ENCODE data around the gene XRCC3. TPM values are rescaled to one million over a fixed set of nuclear protein-coding genes. Genes with fewer than 3 reads are reported as not detected.

The XRCC3 gene
- total RNA-seq, 3 donors from 2014 or later: 5.9 to 10.2 (median 5.9) TPM

GRCh38 chr14:103732868-103733620 lies 17.8 kb upstream of the XRCC3 start:
- Histone ChIP-seq H3K4me3 (no peak overlapping the region), H3K9me3 (no peaks in the 10 kb centered on the region), H3K27me3 (no peaks in the 10 kb centered on the region), H3K4me1 (peaks cover 16 to 43% of the 10 kb centered on the region in 2 donors), H3K27ac (no peak overlapping the region), H3K36me3 (no peaks in the 10 kb centered on the region)
- TF ChIP-seq POLR2A (IDR thresholded peaks at IDR 0.05): no peak
- TF ChIP-seq POLR2AphosphoS5 (IDR thresholded peaks at IDR 0.05): no peak
- TF ChIP-seq CTCF (IDR thresholded peaks at IDR 0.05): no peak
- DNase-seq (ENCODE audit: low spot score in 2 of 2): no peak
- intact Hi-C loops (cut with DNase I; ENCODE audit: low total_unique reads): no loop called here

- H3K4me1 ChIP-seq: peaks cover 16 to 35% of the 10 kb centered on the region in 2 donors
- no peaks in the 10 kb centered on the region for H3K36me3 ChIP-seq
- H3K4me3 ChIP-seq: no peak overlapping the region
- H3K27me3 ChIP-seq: no peaks in the 10 kb centered on the region
- no peaks in the 10 kb centered on the region for H3K9me3 ChIP-seq
- DNase-seq (ENCODE audit: low spot score in 2 of 2): no peak
- no peak overlapping the region for H3K27ac ChIP-seq
- TF ChIP-seq CTCF (IDR thresholded peaks at IDR 0.05) (no peak), POLR2AphosphoS5 (IDR thresholded peaks at IDR 0.05) (no peak), POLR2A (IDR thresholded peaks at IDR 0.05) (no peak)
- intact Hi-C loops (cut with DNase I; ENCODE audit: low total_unique reads): no loop called here
Measured at GRCh38 chr14:103731916-103732867, 16.9 kb upstream of the XRCC3 start.

GRCh38 chr14:103731481-103731880 lies 16.2 kb upstream of the XRCC3 start:
- intact Hi-C loops (cut with DNase I; ENCODE audit: low total_unique reads): no loop called here
- Histone ChIP-seq H3K36me3 (no peaks in the 10 kb centered on the region), H3K4me1 (peaks cover 13 to 28% of the 10 kb centered on the region in 2 donors), H3K9me3 (no peaks in the 10 kb centered on the region), H3K27ac (no peak overlapping the region), H3K4me3 (no peak overlapping the region), H3K27me3 (no peaks in the 10 kb centered on the region)
- TF ChIP-seq CTCF (IDR thresholded peaks at IDR 0.05) (no peak), POLR2A (IDR thresholded peaks at IDR 0.05) (no peak), POLR2AphosphoS5 (IDR thresholded peaks at IDR 0.05) (no peak)
- DNase-seq (ENCODE audit: low spot score in 2 of 2): no peak

- intact Hi-C loops (cut with DNase I; ENCODE audit: low total_unique reads): no loop called here
- no peak for TF ChIP-seq POLR2A (IDR thresholded peaks at IDR 0.05)
- no peak for TF ChIP-seq CTCF (IDR thresholded peaks at IDR 0.05)
- DNase-seq (ENCODE audit: low spot score in 2 of 2): peak in 1 of 2 donors; percentile 68
- Histone ChIP-seq H3K27me3 (no peaks in the 10 kb centered on the region), H3K27ac (peak overlapping the region in 1 of 2 donors; percentile 84), H3K36me3 (no peaks in the 10 kb centered on the region), H3K4me1 (peaks cover 4 to 21% of the 10 kb centered on the region in 2 donors), H3K9me3 (no peaks in the 10 kb centered on the region), H3K4me3 (no peak overlapping the region)
Measured at GRCh38 chr14:103730490-103731035, 15.3 kb upstream of the XRCC3 start.
